Sigmoid colon (tissue), 7 donors: Measurements from ENCODE around the gene CNDP2. TPM values are rescaled to one million over a fixed set of nuclear protein-coding genes. Genes with fewer than 3 reads are reported as not detected.

Experiments
- DNase-seq: peaks from one replicate; pipeline ENCODE4 v3.0.0-alpha.2; 2019
- H3K27ac ChIP-seq, 4 donors: fragments of 200-600 bp; sonication (generic); one replicate each; pipeline ENCODE4 v1.5.1; 2016 to 2019; ENCODE audit warnings: mild to moderate bottlenecking in 1 of 4
- H3K27me3 ChIP-seq, 3 donors: fragments of 200-600 bp; sonication (generic); one replicate each; pipeline ENCODE4 v1.5.1; 2019; ENCODE audit warnings: mild to moderate bottlenecking in 1 of 3
- H3K36me3 ChIP-seq, 4 donors: fragments of 200-600 bp; sonication (generic); one replicate each; pipeline ENCODE4 v1.5.1; 2016 to 2019
- H3K4me1 ChIP-seq, 4 donors: fragments of 200-600 bp; sonication (generic); one replicate each; pipeline ENCODE4 v1.5.1; 2017 to 2019
- H3K4me3 ChIP-seq, 4 donors: fragments of 200-600 bp; sonication (generic); one replicate each; pipeline ENCODE4 v1.5.1; 2017 to 2019; ENCODE audit warnings: mild to moderate bottlenecking in 2 of 4, moderate library complexity in 1 of 4
- H3K9me3 ChIP-seq, 4 donors: fragments of 200-600 bp in 3 of 4; sonication (generic) in 3 of 4; one replicate each; pipeline versions ENCODE4 v1.5.1 to v1.6.1; 2013 to 2019
- EP300 ChIP-seq, 4 donors: sonication (generic); formaldehyde crosslinking; IDR thresholded peaks; one replicate each; pipeline ENCODE4 v1.6.1; 2017; ENCODE audit warnings: antibody characterized with exemption in 4 of 4
- POLR2A ChIP-seq, 2 donors: fragments of 450-650 bp; IDR thresholded peaks; one replicate each; pipeline ENCODE4 v1.6.1; 2016; ENCODE audit warnings: antibody characterized with exemption in 2 of 2, mild to moderate bottlenecking in 2 of 2, moderate library complexity in 2 of 2
- POLR2AphosphoS5 ChIP-seq, 4 donors: sonication (generic); formaldehyde crosslinking; IDR thresholded peaks; one replicate each; pipeline ENCODE4 v1.6.1; 2017; ENCODE audit warnings: antibody characterized with exemption in 4 of 4
- WGBS, 2 donors: extraction: QIAGEN DNeasy Blood & Tissue Kit; methylation state at CpG; one replicate each; pipeline ENCODE4 v1.1.7; 2013; 5-methylcytosine and 5-hydroxymethylcytosine counted together
- intact Hi-C: fragments of 100-400 bp; cut with DNase I; formaldehyde crosslinking; loops from one replicate; pipeline ENCODE4 v1.15.1; 2023
- polyA plus RNA-seq, 3 donors: library from polyadenylated mRNA; stranded (reverse); fragments of 200-250 nt; gene quantifications; one replicate each; pipeline ENCODE4 v1.2.3, GENCODE V29; 2013
- total RNA-seq, 4 donors: library from RNA; depleted of rRNA; stranded (reverse); fragments of >200 nt; gene quantifications; one replicate each; pipeline ENCODE4 v1.1.0, GENCODE V29; 2016
- TF ChIP-seq, protein P1 (sequence below), 4 experiments: fragments of 450-650 bp in 3 of 4; fragments of 200-600 bp in 1 of 4; IDR thresholded peaks; one replicate each; pipeline ENCODE4 v1.5.1; 2016 to 2019; ENCODE audit warnings: antibody characterized with exemption in 4 of 4, mild to moderate bottlenecking in 3 of 4, moderate library complexity in 2 of 4
- donor health status: healthy with polysubstance abuse.
- donor health status: Bipolar disorder and iron deficiency.
- donor health status: healthy.

CNDP2 gene
- total and polyA plus RNA-seq, 7 donors, result 29.3 to 179 (median 53.5) TPM

DNA sequence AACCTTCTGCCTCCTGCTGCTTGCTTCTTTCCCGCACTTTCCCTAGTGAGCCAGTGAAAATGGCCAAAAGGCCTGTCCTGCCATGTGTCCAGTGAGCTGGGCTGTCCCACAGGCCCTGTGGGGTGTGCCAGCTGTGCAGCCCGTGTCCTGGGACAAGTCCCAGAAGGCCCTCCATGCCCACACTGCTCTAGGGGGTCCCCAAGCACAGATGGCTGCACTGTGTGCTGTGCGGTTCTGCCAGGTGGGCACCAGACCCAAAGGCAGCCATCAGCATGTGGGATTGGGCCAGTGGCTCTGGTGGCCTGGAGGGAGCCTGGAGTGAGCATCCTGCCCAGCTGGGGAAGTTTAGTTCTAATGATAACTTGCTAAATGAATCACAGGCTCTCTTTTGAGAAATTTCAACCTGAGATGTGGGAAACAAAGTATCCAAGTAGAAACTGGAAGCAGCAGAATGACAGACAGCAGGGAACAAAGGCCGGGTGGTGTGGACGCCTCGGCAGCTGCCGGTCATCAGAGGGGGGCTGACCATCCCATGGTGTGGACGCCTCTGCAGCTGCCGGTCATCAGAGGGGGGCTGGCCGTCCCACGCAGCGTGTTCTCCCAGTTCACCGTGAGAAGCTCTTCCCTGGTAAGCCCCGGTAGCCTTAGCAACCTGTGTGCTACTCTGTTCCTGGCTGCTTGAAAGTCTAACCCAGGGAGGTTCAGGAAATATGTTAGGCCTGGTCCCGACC lies 9.9 kb upstream of the CNDP2 start:
- intact Hi-C loops, result no loop called here
- no peak for TF ChIP-seq EP300 (IDR thresholded peaks at IDR 0.05)
- TF ChIP-seq, protein P1, sequence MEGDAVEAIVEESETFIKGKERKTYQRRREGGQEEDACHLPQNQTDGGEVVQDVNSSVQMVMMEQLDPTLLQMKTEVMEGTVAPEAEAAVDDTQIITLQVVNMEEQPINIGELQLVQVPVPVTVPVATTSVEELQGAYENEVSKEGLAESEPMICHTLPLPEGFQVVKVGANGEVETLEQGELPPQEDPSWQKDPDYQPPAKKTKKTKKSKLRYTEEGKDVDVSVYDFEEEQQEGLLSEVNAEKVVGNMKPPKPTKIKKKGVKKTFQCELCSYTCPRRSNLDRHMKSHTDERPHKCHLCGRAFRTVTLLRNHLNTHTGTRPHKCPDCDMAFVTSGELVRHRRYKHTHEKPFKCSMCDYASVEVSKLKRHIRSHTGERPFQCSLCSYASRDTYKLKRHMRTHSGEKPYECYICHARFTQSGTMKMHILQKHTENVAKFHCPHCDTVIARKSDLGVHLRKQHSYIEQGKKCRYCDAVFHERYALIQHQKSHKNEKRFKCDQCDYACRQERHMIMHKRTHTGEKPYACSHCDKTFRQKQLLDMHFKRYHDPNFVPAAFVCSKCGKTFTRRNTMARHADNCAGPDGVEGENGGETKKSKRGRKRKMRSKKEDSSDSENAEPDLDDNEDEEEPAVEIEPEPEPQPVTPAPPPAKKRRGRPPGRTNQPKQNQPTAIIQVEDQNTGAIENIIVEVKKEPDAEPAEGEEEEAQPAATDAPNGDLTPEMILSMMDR (IDR thresholded peaks at IDR 0.05), result peak in 1 of 4 experiments; percentile 22
- Histone ChIP-seq H3K36me3 (no peaks in the 10 kb centered on the region), H3K27ac (peak overlapping the region in 3 of 4 donors; percentile 53 to 82 (median 74)), H3K4me1 (peaks cover 0 to 24% (median 20%) of the 10 kb centered on the region in 4 donors), H3K27me3 (no peaks in the 10 kb centered on the region), H3K9me3 (no peaks in the 10 kb centered on the region), H3K4me3 (no peak overlapping the region)
- WGBS, 2 donors, result 83 to 88% methylated on average over 15 of the region's 15 CpGs
- DNase-seq, result no peak

GRCh38 chr18:74488354-74488753 lies 7.8 kb upstream of the CNDP2 start:
- no peak for DNase-seq
- 94 to 97% methylated on average over 8 of the region's 8 CpGs for WGBS, 2 donors
- no peak overlapping the region for H3K27ac ChIP-seq
- peaks cover 0 to 2% (median 0%) of the 10 kb centered on the region in 4 donors for H3K9me3 ChIP-seq
- H3K36me3 ChIP-seq, result no peaks in the 10 kb centered on the region
- TF ChIP-seq EP300 (IDR thresholded peaks at IDR 0.05) (no peak), POLR2AphosphoS5 (IDR thresholded peaks at IDR 0.05) (no peak), POLR2A (IDR thresholded peaks at IDR 0.05) (no peak)
- intact Hi-C loops, result no loop called here
- no peaks in the 10 kb centered on the region for H3K27me3 ChIP-seq
- peaks cover 0 to 24% (median 20%) of the 10 kb centered on the region in 4 donors for H3K4me1 ChIP-seq
- no peak overlapping the region for H3K4me3 ChIP-seq

GRCh38 chr18:74488864-74489263 lies 7.3 kb upstream of the CNDP2 start:
- no peak overlapping the region for H3K27ac ChIP-seq
- WGBS, 2 donors, result 84 to 89% methylated on average over 8 of the region's 8 CpGs
- H3K9me3 ChIP-seq, result peaks cover 0 to 2% (median 0%) of the 10 kb centered on the region in 4 donors
- no peak for DNase-seq
- intact Hi-C loops, result no loop called here
- H3K4me1 ChIP-seq, result peaks cover 0 to 24% (median 20%) of the 10 kb centered on the region in 4 donors
- H3K4me3 ChIP-seq, result no peak overlapping the region
- H3K36me3 ChIP-seq, result no peaks in the 10 kb centered on the region
- no peaks in the 10 kb centered on the region for H3K27me3 ChIP-seq
- TF ChIP-seq, protein P1 (IDR thresholded peaks at IDR 0.05), result no peak
- no peak for TF ChIP-seq POLR2A (IDR thresholded peaks at IDR 0.05)
- no peak for TF ChIP-seq POLR2AphosphoS5 (IDR thresholded peaks at IDR 0.05)
- no peak for TF ChIP-seq EP300 (IDR thresholded peaks at IDR 0.05)

- 59 to 66% methylated on average over 7 of the region's 7 CpGs for WGBS, 2 donors
- Histone ChIP-seq H3K36me3 (no peaks in the 10 kb centered on the region), H3K9me3 (peaks cover 0 to 2% (median 0%) of the 10 kb centered on the region in 4 donors), H3K4me1 (peaks cover 0 to 19% (median 15%) of the 10 kb centered on the region in 4 donors), H3K4me3 (no peak overlapping the region), H3K27me3 (no peaks in the 10 kb centered on the region), H3K27ac (no peak overlapping the region)
- DNase-seq, result no peak
- intact Hi-C loops, result no loop called here
- no peak for TF ChIP-seq EP300 (IDR thresholded peaks at IDR 0.05)
- no peak for TF ChIP-seq POLR2AphosphoS5 (IDR thresholded peaks at IDR 0.05)
- TF ChIP-seq, protein P1 (IDR thresholded peaks at IDR 0.05), result no peak
- no peak for TF ChIP-seq POLR2A (IDR thresholded peaks at IDR 0.05)
Observed at GRCh38 chr18:74489676-74490075, 6.5 kb upstream of the CNDP2 start.

GRCh38 chr18:74492259-74492658 lies 3.9 kb upstream of the CNDP2 start:
- no peak for TF ChIP-seq POLR2AphosphoS5 (IDR thresholded peaks at IDR 0.05)
- TF ChIP-seq, protein P1 (IDR thresholded peaks at IDR 0.05), result no peak
- Histone ChIP-seq H3K9me3 (peaks cover 0 to 2% (median 0%) of the 10 kb centered on the region in 4 donors), H3K36me3 (no peaks in the 10 kb centered on the region), H3K4me1 (peaks cover 0 to 14% (median 4%) of the 10 kb centered on the region in 4 donors), H3K4me3 (no peak overlapping the region), H3K27ac (no peak overlapping the region), H3K27me3 (no peaks in the 10 kb centered on the region)
- 95 to 96% methylated on average over 3 of the region's 3 CpGs for WGBS, 2 donors
- intact Hi-C loops, result no loop called here
- DNase-seq, result no peak
